Neural progenitor cell (in vitro differentiated cells): ENCODE measurements around the gene GMDS. TPM values are rescaled to one million over a fixed set of nuclear protein-coding genes. Genes with fewer than 3 reads are reported as not detected.

Experiments
- DNase-seq: peaks from one replicate; pipeline ENCODE4 v3.0.0-alpha.2; 2016; ENCODE audit warnings: low spot score
- H2AFZ ChIP-seq: fragments of 200-600 bp; sonication (generic); replicated peaks from 2 replicates; pipeline ENCODE4 v1.6.1; 2016; ENCODE audit warnings: antibody characterized with exemption
- H3F3A ChIP-seq: fragments of 200-600 bp; sonication (generic); 2 replicates; pipeline ENCODE4 v1.6.1; 2016; ENCODE audit warnings: antibody characterized with exemption, low read depth
- H3K27ac ChIP-seq: fragments of 200-600 bp; sonication (generic); 2 replicates; pipeline ENCODE4 v1.5.1; 2016; ENCODE audit warnings: mild to moderate bottlenecking
- H3K27me3 ChIP-seq: fragments of 200-600 bp; sonication (generic); 2 replicates; pipeline ENCODE4 v1.6.1; 2016; ENCODE audit warnings: mild to moderate bottlenecking, moderate library complexity
- H3K36me3 ChIP-seq: fragments of 200-600 bp; sonication (generic); 2 replicates; pipeline ENCODE4 v1.5.1; 2016
- H3K4me1 ChIP-seq: fragments of 200-600 bp; sonication (generic); 2 replicates; pipeline ENCODE4 v1.6.1; 2016; ENCODE audit warnings: mixed run types
- H3K4me2 ChIP-seq: fragments of 200-600 bp; sonication (generic); 2 replicates; pipeline ENCODE4 v1.6.1; 2016
- H3K4me3 ChIP-seq: fragments of 200-600 bp; sonication (generic); 2 replicates; pipeline ENCODE4 v1.5.1; 2016
- H3K79me2 ChIP-seq: fragments of 200-600 bp; sonication (generic); 2 replicates; pipeline ENCODE4 v1.6.1; 2016; ENCODE audit warnings: low read depth
- H3K9ac ChIP-seq: fragments of 200-600 bp; sonication (generic); 2 replicates; pipeline ENCODE4 v1.6.1; 2016
- H3K9me3 ChIP-seq: fragments of 200-600 bp; sonication (generic); 2 replicates; pipeline ENCODE4 v1.5.1; 2016; ENCODE audit warnings: low read depth
- H4K20me1 ChIP-seq: fragments of 200-600 bp; sonication (generic); 2 replicates; pipeline ENCODE4 v1.6.1; 2016; ENCODE audit warnings: low read depth
- H3K27ac Mint-ChIP-seq: 3 replicates; pipeline ENCODE4 v1.8.0; 2021; ENCODE audit warnings: mixed read lengths
- H3K27me3 Mint-ChIP-seq: 2 replicates; pipeline ENCODE4 v1.8.0; 2022; ENCODE audit warnings: low read depth, mild to moderate bottlenecking, inconsistent platforms, moderate library complexity, mixed read lengths; ENCODE audit not compliant: insufficient read depth
- H3K36me3 Mint-ChIP-seq: 3 replicates; pipeline ENCODE4 v1.8.0; 2021; ENCODE audit warnings: mixed read lengths
- H3K4me1 Mint-ChIP-seq: 3 replicates; pipeline ENCODE4 v1.8.0; 2021; ENCODE audit warnings: mixed read lengths
- H3K4me3 Mint-ChIP-seq: 3 replicates; pipeline ENCODE4 v1.8.0; 2021; ENCODE audit warnings: mild to moderate bottlenecking, moderate library complexity, mixed read lengths
- H3K9me3 Mint-ChIP-seq: 3 replicates; pipeline ENCODE4 v1.8.0; 2020; ENCODE audit warnings: mixed read lengths
- EZH2 ChIP-seq: fragments of 200-600 bp; sonication (generic); IDR thresholded peaks from 2 replicates; pipeline ENCODE4 v1.6.1; 2017; ENCODE audit warnings: antibody characterized with exemption, mild to moderate bottlenecking, moderate library complexity
- EZH2phosphoT487 ChIP-seq: fragments of 200-600 bp; sonication (generic); IDR thresholded peaks from 2 replicates; pipeline ENCODE4 v1.6.1; 2017; ENCODE audit warnings: antibody characterized with exemption
- total RNA-seq: library from RNA; depleted of rRNA; stranded (reverse); fragments of >200 nt; gene quantifications from 2 replicates; pipeline ENCODE4 v1.2.3, GENCODE V29; 2015; ENCODE audit warnings: low replicate concordance
- TF ChIP-seq, protein P1 (sequence below): fragments of 200-600 bp; sonication (generic); IDR thresholded peaks from 2 replicates; pipeline ENCODE4 v1.5.1; 2017; ENCODE audit warnings: antibody characterized with exemption, mild to moderate bottlenecking

The GMDS gene
- total RNA-seq, 1 donor from 2014 or later, result 22.6 TPM

DNA sequence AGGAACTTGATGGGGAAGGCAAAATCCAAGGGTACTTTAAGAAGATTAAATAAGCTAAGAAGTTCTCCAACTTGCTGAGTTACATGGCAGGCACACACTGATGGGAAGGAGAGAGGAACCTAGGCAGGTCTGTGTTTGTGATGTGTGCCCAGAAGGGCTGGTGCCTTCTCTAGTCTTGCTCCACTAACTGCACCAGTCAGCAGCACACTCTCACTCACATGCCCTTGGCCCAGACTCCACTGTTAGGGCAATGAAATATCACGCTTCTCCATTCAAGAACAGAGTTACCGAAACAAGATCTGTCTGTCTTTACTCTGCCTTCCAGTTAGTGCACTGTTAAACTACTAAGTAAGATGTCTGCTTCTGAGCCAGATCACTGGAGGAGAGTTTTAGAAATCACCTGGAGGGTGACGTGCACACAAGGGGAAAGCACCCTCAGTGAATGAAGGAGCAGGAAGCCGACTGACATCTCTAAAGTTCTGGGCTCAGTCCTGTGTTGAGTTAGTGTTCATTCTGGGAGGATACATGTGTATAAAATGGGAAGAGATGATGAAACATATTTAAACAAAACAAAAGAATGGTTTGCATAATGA is 384.6 kb downstream of the GMDS start:
- Mint-ChIP-seq H3K27ac (no peak overlapping the region), H3K27me3 (peaks cover 5% of the 10 kb centered on the region), H3K4me3 (no peak overlapping the region), H3K4me1 (peaks cover 23% of the 10 kb centered on the region), H3K9me3 (no peaks in the 10 kb centered on the region), H3K36me3 (no peaks in the 10 kb centered on the region)
- DNase-seq, result no peak
- Histone ChIP-seq H3K4me1 (peaks cover 8% of the 10 kb centered on the region), H3K27me3 (no peaks in the 10 kb centered on the region), H3K9me3 (no peaks in the 10 kb centered on the region), H4K20me1 (no peaks in the 10 kb centered on the region), H3K36me3 (no peaks in the 10 kb centered on the region), H3F3A (no peaks in the 10 kb centered on the region), H3K27ac (no peak overlapping the region), H3K79me2 (no peaks in the 10 kb centered on the region), H3K4me2 (no peak overlapping the region), H3K9ac (no peak overlapping the region), H2AFZ (no peak overlapping the region), H3K4me3 (no peak overlapping the region)
- TF ChIP-seq EZH2 (no peak), EZH2phosphoT487 (no peak)
- TF ChIP-seq, protein P1, sequence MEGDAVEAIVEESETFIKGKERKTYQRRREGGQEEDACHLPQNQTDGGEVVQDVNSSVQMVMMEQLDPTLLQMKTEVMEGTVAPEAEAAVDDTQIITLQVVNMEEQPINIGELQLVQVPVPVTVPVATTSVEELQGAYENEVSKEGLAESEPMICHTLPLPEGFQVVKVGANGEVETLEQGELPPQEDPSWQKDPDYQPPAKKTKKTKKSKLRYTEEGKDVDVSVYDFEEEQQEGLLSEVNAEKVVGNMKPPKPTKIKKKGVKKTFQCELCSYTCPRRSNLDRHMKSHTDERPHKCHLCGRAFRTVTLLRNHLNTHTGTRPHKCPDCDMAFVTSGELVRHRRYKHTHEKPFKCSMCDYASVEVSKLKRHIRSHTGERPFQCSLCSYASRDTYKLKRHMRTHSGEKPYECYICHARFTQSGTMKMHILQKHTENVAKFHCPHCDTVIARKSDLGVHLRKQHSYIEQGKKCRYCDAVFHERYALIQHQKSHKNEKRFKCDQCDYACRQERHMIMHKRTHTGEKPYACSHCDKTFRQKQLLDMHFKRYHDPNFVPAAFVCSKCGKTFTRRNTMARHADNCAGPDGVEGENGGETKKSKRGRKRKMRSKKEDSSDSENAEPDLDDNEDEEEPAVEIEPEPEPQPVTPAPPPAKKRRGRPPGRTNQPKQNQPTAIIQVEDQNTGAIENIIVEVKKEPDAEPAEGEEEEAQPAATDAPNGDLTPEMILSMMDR, result no peak

DNA sequence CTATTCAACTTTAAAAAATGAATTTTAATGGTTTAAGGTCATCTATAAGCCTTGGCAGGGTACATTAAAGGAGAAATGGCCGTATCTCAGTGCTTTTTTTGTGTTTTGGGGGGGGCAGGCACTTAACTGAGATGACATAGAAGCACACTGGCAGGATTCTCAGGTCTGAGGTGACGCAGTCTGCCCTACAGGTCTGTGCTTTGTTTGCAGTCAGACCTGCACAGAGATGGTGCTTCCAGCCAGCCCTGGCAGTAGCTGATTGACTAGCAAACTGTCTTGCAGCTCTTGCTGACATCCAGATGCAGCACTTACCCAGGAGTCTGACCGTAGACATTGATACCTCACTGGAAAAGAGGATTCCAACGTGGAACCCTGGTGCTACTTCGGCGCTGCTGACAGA is 386.5 kb downstream of the GMDS start:
- H3K27ac ChIP-seq, result no peak overlapping the region
- H3K4me3 ChIP-seq, result no peak overlapping the region
- no peak overlapping the region for H3K27ac Mint-ChIP-seq

DNA sequence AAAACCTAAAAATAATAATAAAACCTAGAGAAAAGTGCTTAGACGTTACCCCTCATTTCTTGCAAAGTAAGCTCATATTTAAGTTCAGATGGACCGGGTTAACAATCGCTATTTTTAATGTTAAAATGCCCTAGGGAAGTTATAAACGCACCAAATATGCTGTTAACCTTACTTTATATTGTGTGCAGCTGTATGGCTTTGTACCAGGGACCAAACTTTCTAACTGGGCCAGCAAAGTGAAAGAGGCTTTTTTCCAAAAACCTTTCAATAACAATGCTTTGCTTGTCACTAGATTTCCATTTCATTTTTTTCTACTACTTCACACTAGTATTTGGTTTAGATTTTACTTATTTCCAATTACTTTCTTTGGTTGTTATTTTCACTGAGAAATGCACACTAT is 387.2 kb downstream of the GMDS start:
- H3K27ac Mint-ChIP-seq, result no peak overlapping the region
- no peaks in the 10 kb centered on the region for H3K36me3 Mint-ChIP-seq
- Histone ChIP-seq H3K36me3 (no peaks in the 10 kb centered on the region), H3F3A (no peaks in the 10 kb centered on the region), H3K9me3 (no peaks in the 10 kb centered on the region), H3K4me3 (no peak overlapping the region), H3K27me3 (no peaks in the 10 kb centered on the region), H2AFZ (no peak overlapping the region), H3K4me2 (no peak overlapping the region), H4K20me1 (no peaks in the 10 kb centered on the region), H3K9ac (no peak overlapping the region), H3K4me1 (peaks cover 3% of the 10 kb centered on the region), H3K27ac (no peak overlapping the region), H3K79me2 (no peaks in the 10 kb centered on the region)
- peaks cover 5% of the 10 kb centered on the region for H3K27me3 Mint-ChIP-seq
- no peak for DNase-seq
- no peak overlapping the region for H3K4me3 Mint-ChIP-seq
- TF ChIP-seq EZH2phosphoT487 (no peak), EZH2 (no peak)
- TF ChIP-seq, protein P1, result no peak
- H3K9me3 Mint-ChIP-seq, result no peaks in the 10 kb centered on the region
- peaks cover 9% of the 10 kb centered on the region for H3K4me1 Mint-ChIP-seq

More for the DNA sequence above, 386.5 kb downstream of the GMDS start:
- H3K27me3 Mint-ChIP-seq, result peaks cover 5% of the 10 kb centered on the region
- H3K9me3 ChIP-seq, result no peaks in the 10 kb centered on the region
- H3K79me2 ChIP-seq, result no peaks in the 10 kb centered on the region
- TF ChIP-seq EZH2phosphoT487 (no peak), EZH2 (no peak)
- TF ChIP-seq, protein P1, result no peak
- H4K20me1 ChIP-seq, result no peaks in the 10 kb centered on the region
- H3K9ac ChIP-seq, result no peak overlapping the region
- DNase-seq, result no peak
- peaks cover 3% of the 10 kb centered on the region for H3K4me1 ChIP-seq
- H3K4me1 Mint-ChIP-seq, result peaks cover 9% of the 10 kb centered on the region
- H2AFZ ChIP-seq, result no peak overlapping the region
- H3K4me3 Mint-ChIP-seq, result no peak overlapping the region
- no peak overlapping the region for H3K4me2 ChIP-seq
- H3K9me3 Mint-ChIP-seq, result no peaks in the 10 kb centered on the region
- H3F3A ChIP-seq, result no peaks in the 10 kb centered on the region
- no peaks in the 10 kb centered on the region for H3K36me3 ChIP-seq
- no peaks in the 10 kb centered on the region for H3K27me3 ChIP-seq
- no peaks in the 10 kb centered on the region for H3K36me3 Mint-ChIP-seq
